ENCODE data around the gene TEPSIN.

Gene TEPSIN

DNA sequence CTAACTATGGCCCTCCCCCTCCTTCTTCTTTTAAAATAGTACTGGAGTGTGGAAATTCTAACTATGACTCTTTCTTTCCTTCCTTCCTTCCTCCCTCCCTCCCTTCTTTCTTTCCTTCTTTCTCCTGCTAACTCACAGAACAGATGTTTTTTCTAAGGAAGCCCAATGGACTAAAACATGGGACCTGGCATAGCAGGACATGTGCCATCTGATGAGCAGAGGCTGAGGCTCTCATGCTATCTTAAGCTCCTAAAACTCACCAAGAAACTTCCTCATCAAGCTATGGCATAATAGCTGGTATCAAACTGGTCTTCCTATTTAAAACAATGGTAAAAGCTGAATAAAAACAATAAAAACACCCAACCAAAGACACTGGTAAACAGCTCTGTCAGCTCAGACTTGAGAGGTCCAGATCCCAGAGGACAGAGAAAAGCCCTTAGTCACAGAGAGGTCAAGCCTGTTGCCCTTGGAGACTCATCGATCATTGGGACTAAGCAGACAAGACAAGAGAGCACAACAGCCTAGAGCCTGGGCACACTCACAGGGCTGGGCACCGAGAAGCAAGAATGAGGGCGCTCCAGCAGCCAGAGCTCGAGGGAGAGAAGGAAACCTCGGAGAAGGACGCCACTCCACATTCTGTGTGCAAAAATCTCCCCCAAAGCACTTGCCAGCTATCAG lies 28.7 kb upstream of the TEPSIN start:
- no peak for DNase-seq (ENCODE audit: low read depth)

DNA sequence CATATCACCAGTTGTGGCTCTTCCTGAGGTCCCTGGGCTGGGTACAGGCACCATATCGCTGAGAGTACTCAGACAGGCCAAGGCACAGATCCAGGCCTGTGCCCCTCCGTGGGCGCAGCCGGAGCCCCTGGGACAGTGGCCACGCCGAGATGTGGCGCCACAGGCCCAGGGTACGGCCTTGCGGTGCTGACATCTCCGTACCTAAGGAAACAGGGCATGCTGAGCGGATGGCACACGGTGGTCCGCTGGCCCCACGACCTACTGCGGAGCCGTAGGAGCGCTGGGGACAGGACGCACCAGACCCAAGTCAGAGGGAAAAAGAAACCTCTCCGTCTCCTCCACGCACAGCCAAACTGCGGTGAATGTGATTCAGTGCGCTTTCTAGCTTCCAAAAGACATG lies 26.7 kb upstream of the TEPSIN start:
- no peak for DNase-seq (ENCODE audit: low read depth)

DNA sequence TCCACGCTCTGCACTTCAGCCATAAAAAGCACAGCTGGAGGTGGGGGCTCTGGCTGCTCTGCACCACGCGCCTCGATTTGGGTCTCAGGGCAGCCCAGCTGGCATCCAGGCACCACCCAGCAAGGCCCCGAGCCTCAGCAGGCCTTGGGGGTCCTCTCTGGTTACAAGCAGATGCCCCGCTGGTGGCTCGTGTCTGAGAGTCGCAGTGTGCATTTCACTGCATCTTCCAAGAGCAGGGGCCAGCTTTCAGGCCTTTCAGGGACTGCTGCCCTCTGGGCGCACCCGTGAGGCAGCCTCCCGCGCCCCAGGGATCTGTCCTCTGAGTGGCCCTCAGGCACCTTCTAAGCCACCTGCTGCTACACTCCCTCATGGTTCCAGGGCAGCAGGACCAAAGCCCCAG lies 25.8 kb upstream of the TEPSIN start:
- no peak for DNase-seq (ENCODE audit: low read depth)

DNA sequence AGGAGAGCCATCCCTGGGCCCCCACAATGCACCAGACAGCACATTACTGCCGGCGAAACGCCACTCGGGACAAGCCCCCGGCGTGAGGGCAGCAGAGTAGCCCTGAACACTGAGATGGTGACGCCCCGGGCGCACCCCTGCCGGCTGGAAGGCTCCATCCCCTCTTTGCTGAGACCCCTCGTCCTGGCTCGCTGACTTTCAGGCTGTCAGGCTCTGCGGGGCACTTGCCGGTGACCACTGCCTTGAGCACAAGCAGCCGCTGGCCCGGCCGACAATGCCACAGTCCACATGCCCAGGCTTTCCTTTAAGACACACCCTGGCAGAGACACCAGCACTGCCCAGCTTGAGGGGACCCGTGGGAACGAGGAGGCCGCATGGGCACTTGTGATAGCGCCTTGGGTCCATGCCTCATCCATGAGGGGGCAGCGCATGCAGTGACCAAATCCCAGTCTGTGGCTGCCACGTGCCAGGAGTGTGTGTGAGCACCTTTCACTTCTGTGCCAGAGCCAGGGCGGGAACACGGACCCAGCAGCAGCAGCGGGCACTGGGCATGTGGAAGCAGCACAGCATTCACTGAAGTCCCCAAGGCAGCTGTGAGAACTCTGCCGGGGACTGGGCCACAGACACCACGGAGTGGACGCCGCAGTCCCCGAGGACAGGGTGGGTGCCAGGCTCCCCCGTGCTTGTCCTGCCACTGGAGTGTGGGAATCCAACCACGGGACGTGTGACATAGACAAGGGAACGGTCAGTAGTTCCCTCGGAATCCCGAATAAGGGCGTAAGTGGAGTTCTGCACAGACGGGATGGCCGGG lies 24.7 kb upstream of the TEPSIN start:
- DNase-seq (ENCODE audit: low read depth): no peak

DNA sequence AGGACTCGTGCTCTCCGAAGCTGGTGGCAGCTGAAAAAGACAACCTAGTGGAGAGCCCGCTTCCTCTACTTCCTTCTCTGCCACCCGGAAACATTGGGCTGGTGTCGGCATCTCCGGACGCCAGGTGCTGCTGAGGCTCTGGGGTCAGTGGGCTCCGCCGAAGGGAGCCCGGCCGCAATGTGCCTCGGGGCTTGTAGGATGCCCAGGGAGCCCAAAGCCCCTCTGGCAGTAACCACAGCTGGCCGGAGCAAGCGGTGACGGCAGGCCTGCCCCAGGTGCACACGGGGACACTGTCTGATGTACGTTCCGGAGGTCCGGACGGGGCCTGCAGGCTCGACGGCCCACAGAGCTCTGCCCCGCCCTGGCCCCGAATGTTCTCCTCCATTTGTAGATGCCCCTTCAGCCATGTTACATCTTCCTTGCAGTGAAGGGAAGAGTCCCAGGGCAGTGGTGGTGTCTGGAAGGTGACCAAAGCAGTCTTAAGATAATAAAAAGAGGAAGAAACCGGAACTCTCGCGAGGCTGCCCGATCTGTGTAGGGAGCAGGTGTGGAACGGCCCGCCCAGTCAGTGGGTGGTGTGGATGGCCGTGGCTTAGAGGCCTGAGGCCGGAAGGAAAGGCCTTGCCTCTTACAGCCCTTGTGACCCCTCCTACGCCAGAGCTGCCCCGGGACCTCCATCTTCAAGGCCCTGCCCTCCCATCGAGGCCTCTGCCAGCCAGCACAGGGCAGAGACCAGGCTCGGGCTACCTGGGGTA lies 22.9 kb upstream of the TEPSIN start:
- no peak for DNase-seq (ENCODE audit: low read depth)

DNA sequence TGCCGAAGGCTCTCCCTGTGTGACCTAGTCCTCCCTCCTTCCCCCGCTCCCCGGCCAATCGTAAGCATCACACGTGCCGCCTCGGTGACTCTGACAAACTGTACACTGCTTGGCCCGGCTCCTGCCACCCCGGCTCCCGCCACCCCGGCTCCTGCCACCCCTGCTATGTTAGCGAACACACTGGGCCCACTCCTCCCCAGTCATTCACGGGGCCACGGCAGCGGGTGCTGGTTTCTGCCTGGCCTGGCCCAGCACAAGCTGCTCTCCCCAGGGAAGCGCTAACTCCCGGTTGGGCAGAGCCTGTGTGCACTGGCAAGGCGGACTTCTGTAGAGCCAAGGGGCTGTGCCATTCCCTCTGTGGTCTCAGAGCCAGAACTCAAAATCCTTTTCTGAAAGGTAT lies 22.2 kb upstream of the TEPSIN start:
- no peak for DNase-seq (ENCODE audit: low read depth)

DNA sequence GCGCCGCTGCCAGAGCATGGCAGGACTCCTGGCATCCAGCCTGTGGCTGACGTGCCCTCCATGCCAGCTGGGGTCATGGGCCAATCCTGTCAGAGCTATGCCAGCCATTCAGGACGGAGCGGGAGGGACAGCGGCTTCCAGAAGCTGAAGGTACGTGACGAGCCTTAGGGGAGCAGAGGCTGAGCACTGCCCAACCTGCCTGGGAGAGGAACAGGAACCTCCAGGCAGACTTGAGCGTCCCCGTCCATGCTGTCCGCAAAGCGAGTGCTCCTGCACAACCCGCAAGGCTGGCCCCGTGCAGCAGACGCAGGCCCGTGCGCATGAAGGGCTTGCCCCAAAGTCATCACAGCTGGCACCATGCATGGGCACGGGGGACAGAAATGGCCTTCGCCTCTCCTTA lies 21.8 kb upstream of the TEPSIN start:
- DNase-seq (ENCODE audit: low read depth): no peak

DNA sequence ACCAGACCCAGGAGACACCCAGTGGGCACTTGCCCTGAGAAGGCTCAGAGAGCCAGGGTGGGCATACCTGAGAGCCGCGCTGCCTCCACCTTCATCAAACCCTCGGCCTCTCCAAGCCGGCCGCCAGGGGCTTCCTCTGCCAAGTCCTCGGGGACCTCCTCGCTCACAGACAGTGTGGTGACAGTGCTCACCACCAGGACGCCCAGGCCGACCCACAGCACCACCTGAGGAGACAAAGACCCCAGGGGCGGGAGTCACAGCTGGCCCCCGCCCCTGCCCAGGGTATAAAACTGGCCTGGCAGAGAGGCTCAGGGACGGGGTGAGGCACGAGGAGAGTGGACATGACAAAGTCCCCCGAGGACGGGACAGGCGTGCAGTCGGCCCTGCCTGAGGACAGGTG lies 21.3 kb upstream of the TEPSIN start:
- no peak for DNase-seq (ENCODE audit: low read depth)

DNA sequence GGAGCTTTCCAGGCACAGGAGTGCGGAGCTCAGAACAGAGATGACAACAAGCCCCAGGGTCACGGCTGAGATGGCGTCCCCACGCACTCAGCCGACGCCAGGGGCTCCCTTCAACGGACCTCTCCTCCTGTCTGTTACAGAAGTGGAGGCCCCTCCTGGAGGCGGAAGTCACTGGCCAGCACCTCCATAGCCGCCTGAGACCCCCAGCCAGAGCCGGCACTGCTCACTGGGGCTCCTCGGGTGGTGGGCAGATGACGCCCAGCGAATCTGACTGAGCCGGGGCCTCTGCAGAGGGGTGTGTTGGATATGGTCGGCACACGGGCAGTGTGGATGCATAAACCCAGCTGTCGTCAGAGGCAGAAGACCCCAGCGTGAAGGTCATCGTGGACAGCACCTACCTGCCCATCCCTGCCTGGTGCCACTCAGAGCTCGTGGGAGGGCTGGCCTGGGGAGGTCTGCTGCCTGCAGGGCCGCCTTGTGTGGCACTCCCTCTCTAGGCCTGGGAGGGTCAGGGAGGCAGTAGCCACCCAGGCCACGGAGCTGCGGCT lies 20.3 kb upstream of the TEPSIN start:
- no peak for DNase-seq (ENCODE audit: low read depth)

DNA sequence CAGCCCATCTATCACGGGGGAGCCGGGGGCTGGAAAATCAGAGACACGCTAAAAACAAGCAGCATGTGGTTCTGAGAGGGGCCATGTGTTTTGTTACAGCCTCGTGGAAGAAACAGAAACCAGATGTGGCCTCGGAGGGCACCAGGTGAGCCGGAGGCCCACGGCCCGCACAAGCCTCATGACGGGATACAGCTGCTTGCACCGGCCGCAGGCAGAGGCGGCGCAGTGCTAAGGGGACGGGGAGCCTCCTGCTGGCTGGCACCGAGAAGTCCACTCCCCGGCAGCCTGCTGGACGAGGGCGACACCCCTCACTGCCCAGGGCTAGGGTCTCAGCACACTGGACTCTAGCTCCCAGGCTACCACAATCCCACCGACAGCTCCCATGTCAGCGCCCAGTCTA lies 19.4 kb upstream of the TEPSIN start:
- no peak for DNase-seq (ENCODE audit: low read depth)

DNA sequence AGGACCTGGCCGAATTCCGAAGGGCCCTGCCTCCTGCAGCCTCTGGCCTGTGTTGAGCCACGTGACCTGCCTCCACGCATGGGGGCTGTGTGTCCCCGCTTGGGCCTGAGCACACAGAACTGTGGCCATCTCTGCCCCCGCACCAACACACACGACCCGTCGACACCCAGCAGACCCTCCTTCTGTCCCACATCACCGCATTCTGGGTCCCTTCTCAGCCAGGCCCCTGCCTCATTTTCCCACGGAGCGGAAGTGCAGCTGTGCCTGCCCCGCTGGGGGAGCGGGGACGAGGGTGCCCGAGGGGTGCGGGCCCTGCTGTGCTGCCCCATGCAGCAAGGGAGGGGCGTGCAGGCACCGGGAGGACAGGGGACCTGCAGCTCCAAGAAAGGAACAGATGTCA lies 18.7 kb upstream of the TEPSIN start:
- no peak for DNase-seq (ENCODE audit: low read depth)

DNA sequence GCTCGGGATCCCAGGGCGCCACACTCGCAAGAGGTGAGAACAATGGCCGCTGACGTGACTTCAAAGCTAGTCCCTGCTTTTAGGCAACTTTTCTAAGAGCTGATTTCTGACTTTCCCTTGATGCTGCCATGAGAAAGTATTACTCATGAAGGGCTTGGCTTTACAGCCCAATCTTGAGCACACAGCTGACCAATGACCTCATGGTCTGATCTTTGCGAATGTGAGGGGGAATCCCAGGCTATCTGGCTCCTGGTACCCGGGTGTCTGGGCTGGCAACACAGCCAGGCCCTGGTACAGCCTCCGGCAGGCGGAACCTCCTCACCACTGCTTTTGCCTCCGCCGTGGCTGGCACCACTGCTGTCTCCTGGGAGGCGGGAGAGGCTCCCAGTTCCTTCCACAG lies 17.8 kb upstream of the TEPSIN start:
- DNase-seq (ENCODE audit: low read depth): peak; percentile 24

DNA sequence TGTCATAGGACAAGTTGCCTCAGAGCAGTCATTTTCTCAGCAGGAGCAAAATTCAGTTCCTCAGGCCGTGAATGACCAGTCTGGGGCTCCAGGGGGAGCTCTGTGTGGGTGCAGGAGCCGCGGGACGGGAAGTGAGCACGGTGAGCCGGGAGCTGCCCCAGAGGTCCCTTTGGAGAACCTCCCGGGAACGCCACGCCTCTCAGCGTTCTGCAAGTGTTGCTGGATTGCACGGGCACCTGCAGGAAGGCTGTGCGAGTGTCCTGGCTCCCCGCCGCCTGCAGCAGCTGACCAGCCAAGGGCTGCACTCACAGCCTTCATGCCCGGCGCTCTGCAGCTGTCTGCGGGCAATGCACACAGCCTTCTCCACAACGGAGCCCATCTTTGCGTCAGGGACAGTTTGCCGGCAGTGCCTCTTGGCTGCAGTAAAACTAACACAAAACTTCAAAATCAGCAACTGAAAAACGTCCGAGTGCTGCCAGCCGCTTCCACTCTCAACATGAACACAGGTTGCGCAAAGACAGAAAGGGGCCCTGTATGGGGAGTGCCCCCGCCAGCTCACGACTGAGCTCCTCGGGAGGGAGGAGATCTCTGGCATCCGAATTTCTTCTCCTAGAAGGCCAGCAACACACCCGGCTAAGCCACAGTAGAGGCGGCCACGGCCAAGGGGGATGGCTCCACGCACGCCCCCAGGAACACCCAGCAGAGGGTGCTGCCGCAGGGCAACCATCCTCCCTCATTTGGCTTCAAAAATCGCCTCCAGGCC lies 16.3 kb upstream of the TEPSIN start:
- peak; percentile 60 for DNase-seq (ENCODE audit: low read depth)

DNA sequence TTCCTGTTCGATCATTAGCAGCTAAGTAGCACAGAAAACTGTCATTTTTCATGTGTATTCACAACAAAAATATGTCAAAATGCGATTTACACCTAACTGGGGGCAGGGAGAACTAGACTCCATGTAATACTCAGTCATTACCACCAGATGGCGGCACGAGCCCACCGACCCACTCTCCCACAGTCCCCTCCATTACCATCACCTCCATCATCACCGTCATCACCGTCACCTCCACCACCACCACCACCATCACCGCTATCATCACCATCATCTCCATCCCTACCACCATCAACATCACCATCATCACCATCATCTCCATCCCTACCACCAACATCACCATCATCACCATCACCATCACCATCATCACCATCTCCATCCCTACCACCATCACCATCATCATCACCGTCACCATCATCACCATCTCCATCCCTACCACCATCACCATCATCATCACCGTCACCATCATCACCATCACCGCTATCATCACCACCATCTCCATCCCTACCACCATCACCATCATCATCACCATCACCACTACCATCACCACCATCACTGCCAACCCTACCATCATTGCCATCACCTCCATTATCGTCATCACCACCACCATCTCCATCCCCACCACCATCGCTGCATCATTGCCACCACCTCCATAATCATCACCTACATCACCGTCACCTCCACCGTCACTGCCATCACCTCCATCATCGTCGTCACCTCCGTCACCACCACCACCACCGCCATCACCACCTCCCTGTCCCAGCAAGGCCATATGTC lies 14.7 kb upstream of the TEPSIN start:
- peak; percentile 13 for DNase-seq (ENCODE audit: low read depth)

DNA sequence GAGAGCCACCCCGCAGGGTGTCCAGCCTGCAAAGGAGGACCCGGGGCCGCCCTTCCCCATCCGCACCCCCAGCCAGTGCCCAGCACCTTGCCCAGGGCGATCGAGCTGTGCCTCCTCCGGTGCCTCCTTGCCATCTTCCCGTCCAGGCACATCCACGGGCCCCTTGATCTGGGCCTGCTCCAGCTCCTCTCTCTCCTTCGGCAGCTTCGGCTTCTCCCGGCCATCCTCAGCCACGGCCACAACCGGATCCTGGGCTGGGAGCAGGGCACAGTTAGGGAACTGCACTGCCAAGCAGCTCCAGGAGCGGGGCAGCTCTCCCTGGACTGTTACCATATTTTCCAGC lies 14.1 kb upstream of the TEPSIN start:
- DNase-seq (ENCODE audit: low read depth): no peak

DNA sequence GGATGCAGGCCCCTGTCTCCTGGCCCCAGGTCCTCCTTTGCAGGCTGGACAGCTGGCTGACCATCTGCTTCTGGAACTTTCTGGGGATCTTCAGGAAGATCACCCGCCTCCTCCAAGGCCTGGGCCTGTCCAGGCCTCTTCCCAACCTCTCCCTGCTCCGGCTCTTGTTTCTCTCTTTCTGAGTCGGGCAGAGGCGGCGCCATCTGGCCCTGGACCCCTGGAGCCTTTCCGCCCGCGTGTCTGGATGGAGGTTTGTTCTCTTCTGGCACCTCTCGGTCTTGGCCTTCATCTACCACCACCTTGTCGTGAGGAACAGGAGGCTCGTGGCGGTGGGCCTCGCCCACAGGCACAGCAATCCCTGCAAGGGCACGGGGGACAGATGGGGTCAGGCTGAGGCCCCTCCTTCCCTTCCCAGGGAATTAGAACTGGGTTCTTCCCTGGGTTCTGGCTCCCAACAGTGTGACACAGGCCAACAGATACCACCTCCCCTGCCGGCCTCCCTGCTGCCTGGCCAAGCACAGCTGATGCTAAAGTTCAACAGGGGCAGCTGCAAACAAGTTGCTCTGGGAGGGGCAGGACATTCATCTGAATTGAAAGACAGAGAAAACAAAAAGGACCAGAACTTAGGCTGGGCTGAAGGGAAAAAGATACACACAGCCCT lies 13.6 kb upstream of the TEPSIN start:
- DNase-seq (ENCODE audit: low read depth): no peak

DNA sequence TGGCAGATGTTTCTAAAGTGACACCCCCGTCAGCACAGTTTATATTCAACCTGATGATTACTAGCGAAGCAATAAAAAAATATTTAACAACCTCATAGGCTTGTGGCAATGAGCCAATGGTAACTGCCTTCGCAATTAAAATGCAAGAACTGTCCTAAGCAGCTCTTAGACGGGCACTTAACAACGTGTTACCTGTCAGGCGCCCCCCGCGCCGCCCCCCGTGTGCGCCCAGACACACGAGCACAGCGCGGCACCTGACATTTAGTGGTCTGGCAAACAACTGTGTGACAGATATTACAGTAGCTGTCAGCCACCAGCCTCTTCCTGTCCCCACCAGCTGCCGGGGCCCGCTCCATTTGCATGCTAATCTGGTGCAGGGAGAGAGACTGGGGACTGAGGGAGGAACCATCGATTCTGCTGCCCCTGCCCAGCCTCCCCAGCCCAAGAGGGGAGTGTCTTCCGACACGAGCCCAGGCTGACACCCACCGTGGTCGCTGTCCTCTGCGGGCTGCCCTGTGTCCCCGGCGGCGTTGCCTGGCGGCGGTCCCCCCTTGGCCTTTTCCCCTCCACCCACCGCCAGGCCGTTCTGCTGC lies 12.9 kb upstream of the TEPSIN start:
- no peak for DNase-seq (ENCODE audit: low read depth)

DNA sequence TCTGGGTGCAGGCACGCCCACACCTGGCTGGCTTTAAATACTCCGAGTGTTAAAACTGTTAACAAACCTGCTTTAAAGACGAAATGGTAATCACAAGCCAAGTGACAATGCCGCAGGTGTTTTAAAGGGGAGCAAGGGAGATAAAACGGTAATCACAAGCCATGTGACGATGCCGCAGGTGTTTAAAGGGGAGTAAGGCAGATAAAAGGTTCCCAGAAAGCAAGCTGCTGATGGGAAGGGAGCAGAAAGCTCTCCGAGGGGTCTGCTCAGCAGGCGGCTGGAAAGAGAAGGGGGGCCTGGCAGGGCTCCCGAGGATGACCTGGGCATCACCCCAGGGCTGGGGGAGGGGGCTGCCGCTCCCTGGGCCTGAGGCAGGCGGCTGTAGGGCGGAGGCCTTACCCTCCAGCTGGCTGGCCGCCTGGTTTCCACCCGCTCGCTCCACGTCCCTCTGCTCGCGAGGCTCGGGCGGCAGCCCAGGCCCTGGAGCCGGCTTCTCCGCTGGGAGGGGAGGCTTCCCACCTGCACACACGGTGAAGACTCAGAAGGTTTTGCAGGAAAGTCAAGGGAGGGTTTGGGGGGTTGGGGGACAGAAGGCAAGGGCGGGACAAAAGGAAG lies 12.3 kb upstream of the TEPSIN start:
- no peak for DNase-seq (ENCODE audit: low read depth)

DNA sequence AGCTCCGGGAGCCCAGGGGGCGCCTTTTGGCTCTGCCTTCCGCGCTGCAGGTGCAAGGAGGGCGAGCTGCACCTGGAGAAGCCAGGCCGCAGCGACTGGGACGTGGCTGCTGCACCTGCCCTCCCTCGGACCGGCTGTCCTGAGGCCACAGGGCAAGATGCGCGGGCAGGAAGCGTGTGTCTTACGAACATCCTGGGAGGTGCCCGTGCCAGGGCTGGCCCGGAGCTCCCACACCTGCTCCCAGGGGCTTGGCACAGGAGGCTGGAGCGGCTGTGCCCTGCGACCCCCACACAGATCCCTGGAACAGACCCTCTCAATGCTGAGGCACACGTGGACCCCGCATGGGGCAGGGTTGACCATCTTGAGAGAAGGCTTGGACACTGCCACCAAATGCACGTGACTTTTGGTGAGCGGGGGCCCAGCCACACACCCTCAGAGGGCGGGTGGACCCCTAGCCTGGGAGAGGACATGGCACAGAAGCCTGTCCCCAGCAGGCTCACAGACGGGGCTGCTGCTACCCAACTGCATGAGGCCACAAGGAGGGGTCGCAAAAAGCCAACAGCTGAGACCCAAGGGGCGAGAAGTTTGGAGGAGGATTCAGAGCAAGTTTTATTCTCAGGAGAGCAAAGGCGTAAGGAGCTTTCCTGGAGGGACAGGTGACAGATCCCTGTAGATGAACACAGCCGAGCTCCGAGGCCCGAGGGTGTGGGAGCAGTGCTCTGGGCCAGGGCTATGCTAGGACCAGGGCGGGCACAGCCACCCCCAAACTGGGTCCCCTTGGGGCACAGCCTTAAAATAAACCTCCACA lies 11.6 kb upstream of the TEPSIN start:
- DNase-seq (ENCODE audit: low read depth): no peak

All from fibroblast of the conjunctiva (primary cell).